ENCODE results near the gene VAC14. TPM values are rescaled to one million over a fixed set of nuclear protein-coding genes. Genes with fewer than 3 reads are reported as not detected.

VAC14 gene
- polyA plus RNA-seq, 3 donors: 20.7 to 49.4 (median 31.1) TPM

DNA sequence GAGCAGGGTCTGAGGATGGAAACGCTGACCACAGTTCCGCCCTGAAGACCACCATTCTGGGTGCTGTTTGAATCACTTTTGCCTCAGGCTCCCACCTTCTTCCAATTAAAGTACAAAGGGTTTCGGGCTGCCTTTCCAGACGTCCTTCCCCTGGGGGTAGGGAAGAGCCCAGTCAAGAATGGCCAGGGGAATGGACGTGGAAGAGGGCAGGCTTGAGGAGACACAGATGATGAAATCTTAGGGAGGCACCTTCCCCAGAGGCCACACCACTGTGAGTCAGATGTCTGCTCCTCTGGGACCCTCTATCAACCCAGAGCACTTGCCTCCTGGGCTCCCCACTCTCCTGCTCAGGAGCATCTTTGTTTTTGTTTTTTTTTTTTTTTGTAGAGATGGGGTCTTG is 87.6 kb downstream of the VAC14 start:
- 100% methylated on average over 2 of the region's 5 CpGs for WGBS (ENCODE audit: insufficient coverage)
- H3K27ac Mint-ChIP-seq: peak overlapping the region in 1 of 7 donors; percentile 35
- peaks cover 39 to 71% of the 10 kb centered on the region in 2 donors for H3K36me3 ChIP-seq (replicated peaks in 1 of 2; ENCODE audit: control insufficient read depth in 1 of 2, insufficient read depth in 2 of 2, low read length in 2 of 2)

GRCh38 chr16:70712942-70713341 is 88.0 kb downstream of the VAC14 start:
- no peaks in the 10 kb centered on the region for H3K79me2 ChIP-seq (ENCODE audit: insufficient read depth, low read length)
- Mint-ChIP-seq H3K4me3 (no peak overlapping the region), H3K9me3 (no peaks in the 10 kb centered on the region), H3K27ac (peak overlapping the region in 1 of 7 donors; percentile 35), H3K4me1 (no peaks in the 10 kb centered on the region), H3K36me3 (peaks cover 57 to 67% of the 10 kb centered on the region in 2 donors), H3K27me3 (ENCODE audit: low read depth in 3 of 3) (peaks cover 0 to 2% (median 0%) of the 10 kb centered on the region in 3 donors)
- no peaks in the 10 kb centered on the region for H3K9me3 ChIP-seq (replicated peaks in 1 of 2; ENCODE audit: control insufficient read depth in 1 of 2, insufficient read depth in 1 of 2, low read length in 2 of 2)
- no peaks in the 10 kb centered on the region for H3K27me3 ChIP-seq (ENCODE audit: control insufficient read depth in 2 of 2, insufficient read depth in 2 of 2, low read length in 2 of 2)
- H3K27ac ChIP-seq (ENCODE audit: low read depth in 1 of 2, low read length in 2 of 2): no peak overlapping the region
- peaks cover 39 to 75% of the 10 kb centered on the region in 2 donors for H3K36me3 ChIP-seq (replicated peaks in 1 of 2; ENCODE audit: control insufficient read depth in 1 of 2, insufficient read depth in 2 of 2, low read length in 2 of 2)
- no peak overlapping the region for H3K4me3 ChIP-seq (replicated peaks in 1 of 3; ENCODE audit: low read depth in 2 of 3, low read length in 3 of 3)
- intact Hi-C loops (cut with micrococcal nuclease): no loop called here
- WGBS (ENCODE audit: insufficient coverage): 99% methylated on average over 8 of the region's 12 CpGs
- TF ChIP-seq, protein P1, sequence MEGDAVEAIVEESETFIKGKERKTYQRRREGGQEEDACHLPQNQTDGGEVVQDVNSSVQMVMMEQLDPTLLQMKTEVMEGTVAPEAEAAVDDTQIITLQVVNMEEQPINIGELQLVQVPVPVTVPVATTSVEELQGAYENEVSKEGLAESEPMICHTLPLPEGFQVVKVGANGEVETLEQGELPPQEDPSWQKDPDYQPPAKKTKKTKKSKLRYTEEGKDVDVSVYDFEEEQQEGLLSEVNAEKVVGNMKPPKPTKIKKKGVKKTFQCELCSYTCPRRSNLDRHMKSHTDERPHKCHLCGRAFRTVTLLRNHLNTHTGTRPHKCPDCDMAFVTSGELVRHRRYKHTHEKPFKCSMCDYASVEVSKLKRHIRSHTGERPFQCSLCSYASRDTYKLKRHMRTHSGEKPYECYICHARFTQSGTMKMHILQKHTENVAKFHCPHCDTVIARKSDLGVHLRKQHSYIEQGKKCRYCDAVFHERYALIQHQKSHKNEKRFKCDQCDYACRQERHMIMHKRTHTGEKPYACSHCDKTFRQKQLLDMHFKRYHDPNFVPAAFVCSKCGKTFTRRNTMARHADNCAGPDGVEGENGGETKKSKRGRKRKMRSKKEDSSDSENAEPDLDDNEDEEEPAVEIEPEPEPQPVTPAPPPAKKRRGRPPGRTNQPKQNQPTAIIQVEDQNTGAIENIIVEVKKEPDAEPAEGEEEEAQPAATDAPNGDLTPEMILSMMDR (IDR thresholded peaks at IDR 0.05): no peak
- H3K4me2 ChIP-seq (replicated peaks; ENCODE audit: extremely low read depth, low read length, poor library complexity, severe bottlenecking): no peak overlapping the region
- no peak overlapping the region for H3K9ac ChIP-seq (ENCODE audit: insufficient read depth, low read length, poor library complexity, severe bottlenecking)
- no peak for DNase-seq
- H3K4me1 ChIP-seq (ENCODE audit: control insufficient read depth in 1 of 2, insufficient read depth in 2 of 2, low read length in 2 of 2): no peaks in the 10 kb centered on the region
- H2AFZ ChIP-seq (ENCODE audit: insufficient read depth, low read depth, low read length, poor library complexity, severe bottlenecking): no peak overlapping the region
- peaks cover 6% of the 10 kb centered on the region for H4K20me1 ChIP-seq (ENCODE audit: insufficient read depth, low read length)

More for the DNA sequence above, 87.6 kb downstream of the VAC14 start:
- Histone ChIP-seq H3K4me1 (ENCODE audit: control insufficient read depth in 1 of 2, insufficient read depth in 2 of 2, low read length in 2 of 2) (no peaks in the 10 kb centered on the region), H3K27me3 (ENCODE audit: control insufficient read depth in 2 of 2, insufficient read depth in 2 of 2, low read length in 2 of 2) (no peaks in the 10 kb centered on the region), H3K9ac (ENCODE audit: insufficient read depth, low read length, poor library complexity, severe bottlenecking) (no peak overlapping the region), H4K20me1 (ENCODE audit: insufficient read depth, low read length) (peaks cover 6% of the 10 kb centered on the region), H3K9me3 (replicated peaks in 1 of 2; ENCODE audit: control insufficient read depth in 1 of 2, insufficient read depth in 1 of 2, low read length in 2 of 2) (no peaks in the 10 kb centered on the region), H3K4me2 (replicated peaks; ENCODE audit: extremely low read depth, low read length, poor library complexity, severe bottlenecking) (no peak overlapping the region), H3K27ac (ENCODE audit: low read depth in 1 of 2, low read length in 2 of 2) (no peak overlapping the region), H2AFZ (ENCODE audit: insufficient read depth, low read depth, low read length, poor library complexity, severe bottlenecking) (no peak overlapping the region), H3K79me2 (ENCODE audit: insufficient read depth, low read length) (no peaks in the 10 kb centered on the region), H3K4me3 (replicated peaks in 1 of 3; ENCODE audit: low read depth in 2 of 3, low read length in 3 of 3) (no peak overlapping the region)
- peaks cover 53 to 66% of the 10 kb centered on the region in 2 donors for H3K36me3 Mint-ChIP-seq
- intact Hi-C loops (cut with micrococcal nuclease): no loop called here
- H3K9me3 Mint-ChIP-seq: no peaks in the 10 kb centered on the region
- H3K4me1 Mint-ChIP-seq: no peaks in the 10 kb centered on the region
- TF ChIP-seq, protein P1 (IDR thresholded peaks at IDR 0.05): no peak
- peaks cover 0 to 2% (median 0%) of the 10 kb centered on the region in 3 donors for H3K27me3 Mint-ChIP-seq (ENCODE audit: low read depth in 3 of 3)
- no peak for DNase-seq
- H3K4me3 Mint-ChIP-seq: no peak overlapping the region
